Stimulated activated CD4-positive, alpha-beta T cell treated with anti-CD3 and anti-CD28 coated beads, Interleukin-12 subunit alpha, Interleukin-12 subunit beta, amount 100 ng/mL, for 24 hours (primary cell): ENCODE measurements around the gene FAM120B.

Experiments
- DNase-seq, 2 experiments: peaks; one replicate each; pipeline ENCODE4 v3.0.0-alpha.2; 2020; ENCODE audit warnings: low read depth in 2 of 2

The FAM120B gene

GRCh38 chr6:170286934-170287265 lies 19.7 kb upstream of the FAM120B start:
- DNase-seq, result no peak

DNA sequence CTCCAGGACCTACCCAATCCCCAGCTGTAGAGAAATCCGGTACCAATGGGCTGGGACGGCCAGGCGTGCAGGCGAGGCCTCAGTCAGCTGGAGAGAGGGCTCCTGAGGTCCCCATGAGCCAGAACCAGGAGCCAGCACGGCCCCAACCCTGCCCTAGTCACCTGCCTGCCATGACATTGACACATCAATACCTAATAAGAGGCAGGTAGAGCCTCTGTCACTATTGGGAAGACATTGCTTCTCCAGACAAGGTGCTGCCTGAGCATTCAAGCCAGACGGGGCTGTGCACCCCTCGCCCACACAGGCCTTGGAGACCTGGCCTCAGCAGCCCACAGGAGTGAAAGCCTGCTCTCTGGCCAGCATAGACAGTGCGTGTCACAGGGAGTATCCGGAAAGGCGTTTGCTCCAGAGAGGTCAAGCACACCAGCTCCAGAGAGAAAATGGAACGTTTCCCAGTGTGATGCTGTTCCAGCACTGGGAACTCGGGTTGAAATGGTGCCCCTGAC lies 19.1 kb upstream of the FAM120B start:
- DNase-seq, result no peak

DNA sequence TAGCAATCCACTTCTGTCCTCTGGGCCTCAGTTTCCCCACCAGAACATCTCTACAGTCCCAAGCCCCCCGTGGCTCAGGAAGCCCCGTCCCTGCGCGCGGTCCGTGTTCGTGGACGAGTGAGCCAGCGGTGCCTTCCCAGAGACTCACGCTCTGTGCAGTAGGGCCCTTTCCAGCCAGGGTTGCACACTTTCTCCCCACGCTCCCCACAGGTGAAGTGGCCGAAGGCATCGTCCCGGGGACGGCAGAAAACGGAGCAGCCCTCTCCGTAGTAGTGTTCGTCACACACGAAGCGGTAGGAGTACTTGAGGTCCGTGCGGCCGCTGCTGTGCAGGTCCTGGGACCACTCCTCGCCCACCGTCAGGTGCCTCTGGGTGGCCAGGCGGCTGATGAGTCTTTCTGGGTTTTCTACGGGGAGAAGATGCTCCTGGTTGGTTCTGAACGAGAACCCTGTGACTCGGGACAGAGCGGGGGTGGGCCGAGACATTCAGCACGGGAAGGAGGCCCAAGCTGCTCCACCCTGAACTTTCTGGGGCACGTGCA lies 18.4 kb upstream of the FAM120B start:
- no peak for DNase-seq

DNA sequence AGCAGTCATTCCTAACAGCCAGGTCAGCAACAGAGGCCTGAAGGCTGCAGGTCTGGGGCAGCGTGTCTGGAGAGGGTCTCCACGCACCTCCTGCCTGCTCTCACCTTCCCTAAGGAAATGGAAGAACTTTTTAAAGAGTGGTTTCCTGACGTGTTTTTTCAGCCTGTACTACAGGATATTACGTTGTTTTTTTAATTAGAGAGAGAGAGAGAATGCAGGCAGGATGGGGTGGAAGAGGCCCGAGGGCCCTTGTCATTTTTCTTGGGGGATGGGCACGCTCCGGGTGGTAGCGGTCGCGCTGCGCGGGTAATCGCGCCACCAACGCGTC lies 17.7 kb upstream of the FAM120B start:
- no peak for DNase-seq

- no peak for DNase-seq
Measured at GRCh38 chr6:170289180-170289931, 17.2 kb upstream of the FAM120B start.

DNA sequence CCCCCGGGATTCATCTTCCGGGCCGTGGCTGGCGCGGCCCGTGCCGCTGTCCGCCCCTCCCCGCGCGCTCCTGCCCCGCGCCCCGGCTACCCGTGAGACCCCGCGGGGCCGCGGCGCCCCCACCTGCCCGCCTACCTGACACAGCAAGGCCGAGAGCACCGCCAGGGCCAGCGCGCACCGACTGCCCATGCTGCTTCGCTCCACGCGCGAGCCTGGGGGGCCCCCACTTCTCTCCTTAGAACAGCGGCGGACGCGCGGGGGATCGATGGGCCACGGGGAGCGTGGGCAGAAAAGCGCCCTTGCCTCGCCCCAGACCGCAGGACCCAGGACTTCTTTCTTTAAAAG lies 16.6 kb upstream of the FAM120B start:
- no peak for DNase-seq

- DNase-seq, result no peak
Measured at GRCh38 chr6:170290296-170291128, 16.0 kb upstream of the FAM120B start, which contains the start of gene DLL1. DLL1 (minus strand) TSS chr6:170291078; CDS start chr6:170290139, 939 bp downstream.

GRCh38 chr6:170291271-170292110 lies 15.1 kb upstream of the FAM120B start:
- DNase-seq, result no peak

DNA sequence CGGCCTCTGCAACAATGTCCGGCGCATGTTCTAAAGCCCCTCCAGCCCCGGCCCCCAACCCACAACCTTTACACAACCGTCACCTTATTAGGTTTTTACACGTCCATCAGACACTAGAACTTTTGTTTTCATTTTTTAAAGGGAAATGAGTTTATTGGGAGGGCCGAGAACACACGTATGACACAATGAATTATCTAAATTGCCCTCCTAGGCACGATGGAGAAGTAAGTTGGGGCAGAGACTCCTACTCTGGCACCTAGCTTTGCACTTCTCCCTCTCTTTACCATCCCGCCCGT lies 14.5 kb upstream of the FAM120B start:
- DNase-seq, result no peak

DNA sequence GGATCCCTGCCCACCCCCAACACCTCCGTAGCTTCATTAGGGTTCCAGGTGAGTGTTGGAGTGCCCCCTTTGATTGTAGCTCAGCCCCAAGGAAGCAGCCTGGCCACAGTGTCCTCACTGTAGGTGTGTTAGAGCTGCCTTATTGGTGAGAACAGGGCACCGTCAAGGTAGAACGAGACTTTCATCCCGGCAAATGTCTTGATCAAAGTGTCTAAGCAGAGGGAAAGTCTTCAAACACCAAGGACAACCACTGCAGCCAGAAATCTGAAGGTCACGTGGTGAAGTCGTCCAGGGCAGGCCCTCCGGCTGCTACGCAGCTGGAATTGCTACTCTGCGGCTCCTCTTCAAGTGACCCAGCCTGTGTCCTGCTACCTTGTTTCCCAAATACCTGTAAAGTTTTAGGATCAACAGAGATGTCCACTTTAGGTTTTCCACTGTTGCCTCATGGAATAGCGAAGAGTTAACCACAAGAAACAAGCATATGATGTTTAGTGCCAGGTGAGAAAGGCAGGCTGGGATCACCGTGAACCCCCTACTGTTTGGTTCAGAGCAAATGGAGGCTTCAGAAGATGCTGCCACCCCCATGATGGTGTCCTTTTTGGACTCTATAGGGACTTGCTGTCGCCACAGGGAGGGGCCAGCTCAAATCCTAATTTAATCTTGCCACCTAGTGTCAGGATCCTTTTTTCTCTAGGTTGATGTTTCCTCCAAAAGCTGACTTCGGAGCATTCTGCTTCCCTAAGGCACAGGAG lies 14.0 kb upstream of the FAM120B start:
- no peak for DNase-seq

DNA sequence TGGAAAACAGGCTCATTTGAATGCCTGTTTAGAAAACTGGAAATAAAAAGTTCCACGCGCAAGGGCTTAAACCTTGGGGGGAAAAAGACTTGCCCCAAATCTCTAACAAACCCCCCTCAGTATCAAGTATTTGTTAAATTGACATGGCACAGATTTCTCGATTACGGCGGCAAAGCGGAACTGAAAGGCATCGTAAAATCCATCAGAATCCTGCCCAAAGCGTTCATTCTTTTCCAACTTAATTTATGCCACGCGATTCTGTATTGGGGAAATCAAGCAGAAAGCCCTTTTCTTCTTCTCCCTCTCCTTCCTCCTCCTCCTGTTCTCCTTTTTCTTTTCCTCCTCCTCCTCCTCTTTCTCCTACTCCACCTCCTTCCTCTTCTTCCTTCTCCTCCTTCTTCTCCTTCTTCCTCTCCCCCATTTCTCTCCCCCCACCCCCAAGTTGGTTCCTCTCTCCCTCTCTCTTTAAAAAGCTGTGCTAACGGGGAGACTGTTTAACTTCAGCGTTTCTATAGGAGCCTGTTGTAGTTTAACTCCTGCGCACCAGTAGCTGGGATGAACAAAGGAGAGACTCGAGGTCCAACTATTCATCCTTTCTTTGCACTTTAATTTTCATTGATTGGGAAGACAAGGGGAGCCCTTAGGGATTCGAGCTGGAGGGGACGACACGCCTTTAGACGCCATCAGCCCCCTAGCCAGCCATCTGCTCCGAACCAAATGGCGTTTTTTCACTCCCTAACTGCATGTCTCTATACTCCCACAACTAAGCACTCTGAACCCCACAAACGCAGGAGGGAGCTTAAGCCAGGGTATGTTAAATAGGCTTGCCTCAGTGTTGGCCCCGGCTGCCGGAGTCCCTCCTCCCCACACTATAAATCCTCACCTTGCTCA lies 13.0 kb upstream of the FAM120B start:
- DNase-seq, result no peak

DNA sequence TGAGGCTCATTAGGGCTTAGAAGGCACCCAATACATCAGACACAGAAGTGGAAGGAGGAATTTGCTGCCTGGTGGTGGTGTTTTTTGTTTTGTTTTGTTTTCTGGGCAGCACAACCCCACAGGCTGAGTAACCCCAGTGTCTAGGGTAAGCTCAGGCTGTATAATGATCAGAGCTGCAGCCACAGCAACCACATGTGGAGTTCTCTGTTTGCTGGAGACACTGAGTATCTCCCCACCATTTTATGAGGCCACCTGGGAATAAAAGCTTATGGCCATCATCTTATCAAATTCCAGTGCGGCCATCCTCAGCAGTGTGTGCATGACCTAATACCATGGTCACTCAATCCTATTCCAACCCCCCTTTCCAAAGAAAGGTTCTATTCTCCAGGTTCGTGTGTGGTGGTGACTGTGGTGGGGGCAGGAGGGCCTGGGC lies 12.2 kb upstream of the FAM120B start:
- DNase-seq, result no peak

DNA sequence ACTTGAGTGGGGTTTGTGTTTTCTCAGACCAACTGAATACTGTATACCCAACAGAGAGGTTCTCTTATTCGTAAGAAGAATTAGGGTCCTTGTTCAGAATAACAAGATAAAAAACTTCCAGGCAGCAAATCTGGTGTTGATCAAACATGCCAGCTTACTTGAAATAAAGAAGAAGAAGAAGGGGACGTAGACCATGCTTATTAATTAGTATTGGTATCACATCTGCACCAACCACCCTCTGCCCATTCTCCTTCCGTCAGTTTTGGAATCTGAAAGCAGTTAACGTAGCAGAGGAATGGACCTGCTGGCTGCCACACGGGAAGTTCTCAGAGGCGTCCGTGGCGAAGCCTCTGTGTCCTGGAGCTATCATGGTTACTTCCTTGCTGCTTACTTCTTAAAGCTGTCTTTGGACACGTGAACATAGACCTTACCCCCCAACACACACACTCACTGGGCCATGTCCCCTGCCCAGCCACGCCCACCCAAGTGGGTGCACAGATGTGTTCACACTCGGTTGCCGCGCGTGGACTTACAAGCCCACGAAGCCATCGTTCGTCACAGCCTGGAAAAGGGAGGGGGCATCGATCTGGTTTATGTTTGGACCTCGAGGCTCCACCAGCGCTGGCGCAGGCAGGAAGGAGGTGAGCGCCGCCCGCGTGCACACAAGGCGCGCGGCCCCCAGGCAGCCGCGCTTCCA lies 11.6 kb upstream of the FAM120B start:
- DNase-seq, result no peak

DNA sequence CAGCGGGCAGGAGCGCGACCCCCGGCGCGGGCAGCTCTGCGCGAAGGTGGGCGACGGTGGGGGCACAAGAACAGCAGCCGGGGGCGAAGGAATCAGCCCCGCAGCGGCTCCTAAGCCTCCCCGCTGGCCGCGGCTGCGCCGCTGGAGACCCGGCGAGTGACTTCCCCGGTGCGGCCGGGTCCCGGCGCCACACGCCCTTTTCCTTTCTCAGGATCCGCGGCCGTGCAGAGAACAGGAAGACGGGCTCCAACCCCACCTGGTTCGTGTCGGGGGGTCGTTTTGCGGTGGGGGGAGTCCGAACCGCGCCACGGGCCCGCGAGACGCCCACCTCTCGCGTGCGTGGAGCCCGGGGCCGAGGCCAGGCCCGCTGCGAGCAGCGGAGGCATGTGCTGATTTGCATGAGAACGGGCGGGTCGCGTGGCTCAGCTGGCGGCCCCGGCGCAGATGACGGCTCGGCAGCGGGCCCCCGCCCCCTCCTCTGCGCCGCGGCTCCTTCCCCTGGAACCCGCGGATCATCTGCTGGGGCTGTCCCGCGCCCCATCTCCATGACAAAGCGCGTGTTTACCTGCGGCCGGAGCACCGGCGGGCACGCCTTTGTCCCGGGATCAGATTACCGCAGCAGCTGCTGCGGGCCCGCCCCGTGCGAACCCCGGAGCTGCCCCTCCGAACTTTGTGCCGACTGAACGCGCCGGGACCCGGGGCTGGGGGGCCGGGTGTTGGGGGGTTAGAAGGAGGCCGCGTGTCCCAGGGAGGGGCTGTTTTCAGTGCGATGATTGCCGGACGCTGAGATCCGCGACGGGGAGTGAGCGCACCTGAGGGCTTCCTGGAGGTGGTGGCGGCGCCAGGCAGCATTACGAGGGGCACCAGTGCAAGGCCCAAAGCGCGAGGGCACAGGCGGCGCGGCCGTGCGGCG lies 10.8 kb upstream of the FAM120B start:
- no peak for DNase-seq

- DNase-seq, result no peak
Measured at GRCh38 chr6:170296423-170296745, 10.2 kb upstream of the FAM120B start.

DNA sequence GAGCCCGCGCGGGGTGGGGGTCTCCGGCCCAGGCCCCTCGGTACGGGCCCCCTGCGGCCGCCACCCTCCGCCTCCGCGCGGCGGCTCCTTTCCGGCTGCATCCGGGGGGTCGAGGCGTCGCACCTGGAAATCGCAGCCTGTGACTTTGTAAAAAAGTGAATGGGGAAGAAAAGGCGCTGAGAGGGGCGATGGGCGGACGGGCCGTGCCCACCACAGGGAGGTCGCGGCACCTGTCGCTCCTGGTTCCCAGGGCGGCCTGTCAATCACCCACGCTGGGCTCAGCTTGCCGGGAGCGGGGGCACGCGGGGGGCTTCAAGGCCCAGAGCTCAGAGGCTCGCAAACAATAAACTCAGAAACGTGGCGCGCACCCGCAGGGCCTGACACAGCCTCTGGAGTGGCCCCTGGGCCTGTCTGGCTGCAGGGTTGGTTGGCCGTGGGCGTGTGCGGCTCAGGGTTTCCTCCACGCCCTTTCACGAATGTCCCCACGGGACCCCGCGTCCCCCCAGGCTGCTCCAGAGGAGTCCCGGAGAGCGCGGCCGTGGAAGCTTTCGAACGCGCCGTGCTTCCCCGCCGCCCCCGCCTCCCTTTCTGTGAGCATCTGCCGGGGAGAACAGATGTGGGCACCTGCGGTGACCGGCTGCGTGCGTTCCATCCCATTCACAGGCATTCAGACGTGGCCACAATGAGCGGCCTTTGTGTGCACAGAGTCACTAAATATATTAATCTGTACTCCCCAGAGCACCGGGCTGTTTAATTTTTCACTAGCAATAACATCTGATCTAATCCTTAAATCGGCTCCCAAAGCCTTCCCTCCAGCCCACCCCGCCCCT lies 9.6 kb upstream of the FAM120B start:
- no peak for DNase-seq

DNA sequence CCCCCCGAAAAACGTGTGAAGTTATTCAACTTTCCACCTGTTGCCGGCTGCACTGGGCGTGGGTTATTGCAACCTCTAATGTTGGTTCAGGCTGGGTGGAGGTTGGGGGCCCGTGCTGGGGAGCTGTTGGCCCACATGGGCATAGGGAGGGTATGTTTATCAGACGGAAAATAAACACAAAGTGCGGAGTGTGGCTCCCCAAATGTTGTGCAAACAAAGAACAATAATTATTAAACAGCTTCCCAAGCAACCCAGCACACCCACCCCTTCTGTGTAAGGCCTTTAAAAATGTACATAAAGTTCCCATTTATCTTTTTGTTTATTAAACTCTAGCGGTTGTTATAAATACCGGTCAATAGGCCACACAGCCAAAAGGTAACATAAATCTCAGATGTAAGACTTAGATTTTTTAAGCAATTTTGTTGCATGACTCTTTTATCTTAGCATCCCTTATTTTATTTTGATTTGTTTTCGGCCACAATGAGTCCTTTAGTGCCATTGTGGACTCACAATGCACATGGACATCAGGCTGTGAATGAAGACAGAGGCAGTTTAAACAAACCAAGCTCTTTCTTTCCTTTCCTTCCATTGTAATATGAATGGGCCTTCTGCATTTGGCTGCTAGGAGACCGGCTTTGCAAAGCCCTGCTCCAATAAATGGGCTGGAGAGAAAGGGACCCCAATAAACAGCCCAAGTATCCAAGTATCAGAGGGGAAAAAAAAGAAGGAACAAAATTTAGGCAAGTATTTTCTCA lies 8.8 kb upstream of the FAM120B start:
- DNase-seq, result no peak
